ENCODE results near the gene TUBG1.

DNA sequence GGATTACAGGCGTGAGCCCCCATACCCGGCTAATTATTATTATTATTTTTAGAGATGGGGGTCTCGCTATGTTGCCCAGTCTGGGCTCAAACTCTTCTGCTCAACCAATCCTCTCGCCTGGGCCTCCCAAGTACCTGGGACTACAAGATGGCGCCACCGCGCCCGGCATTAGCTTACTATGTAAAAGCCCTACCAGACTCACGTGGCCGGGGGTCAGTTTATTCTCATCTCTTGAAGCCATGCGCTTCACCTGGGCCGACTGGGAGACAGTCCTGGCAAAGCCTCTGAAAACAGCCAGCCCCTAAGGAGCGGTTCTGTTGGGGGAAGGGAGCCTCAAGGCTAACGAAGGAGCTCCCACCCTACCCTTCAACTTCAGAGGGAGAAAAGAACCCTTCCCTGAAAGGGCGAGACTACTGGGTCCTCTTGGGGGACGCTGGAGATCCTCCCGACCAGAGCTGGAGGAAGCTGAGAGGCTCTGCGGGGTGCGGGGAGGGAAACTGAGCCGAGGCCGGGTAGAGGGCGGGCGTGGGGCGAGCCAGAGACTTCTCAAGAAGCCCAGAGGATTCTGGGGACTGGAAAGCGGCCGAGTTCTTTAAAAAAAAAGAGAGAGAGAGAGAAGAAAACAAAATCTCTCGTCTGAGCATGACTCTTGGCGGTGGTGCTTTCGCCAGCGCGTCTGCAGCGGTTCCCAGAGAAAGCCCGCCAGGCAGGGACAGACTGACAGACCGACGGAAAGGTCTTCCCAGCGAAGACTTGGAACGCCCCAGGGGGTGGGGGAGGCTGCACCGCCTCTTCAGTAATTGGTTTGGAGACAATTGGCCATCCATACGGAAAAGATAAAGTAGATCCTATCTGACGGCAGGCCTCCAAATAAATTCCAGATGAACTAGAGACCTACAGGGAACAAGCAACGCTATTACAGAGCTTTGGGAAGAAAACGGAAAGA is 44.0 kb downstream of the TUBG1 start:
- TF ChIP-seq, protein P1, sequence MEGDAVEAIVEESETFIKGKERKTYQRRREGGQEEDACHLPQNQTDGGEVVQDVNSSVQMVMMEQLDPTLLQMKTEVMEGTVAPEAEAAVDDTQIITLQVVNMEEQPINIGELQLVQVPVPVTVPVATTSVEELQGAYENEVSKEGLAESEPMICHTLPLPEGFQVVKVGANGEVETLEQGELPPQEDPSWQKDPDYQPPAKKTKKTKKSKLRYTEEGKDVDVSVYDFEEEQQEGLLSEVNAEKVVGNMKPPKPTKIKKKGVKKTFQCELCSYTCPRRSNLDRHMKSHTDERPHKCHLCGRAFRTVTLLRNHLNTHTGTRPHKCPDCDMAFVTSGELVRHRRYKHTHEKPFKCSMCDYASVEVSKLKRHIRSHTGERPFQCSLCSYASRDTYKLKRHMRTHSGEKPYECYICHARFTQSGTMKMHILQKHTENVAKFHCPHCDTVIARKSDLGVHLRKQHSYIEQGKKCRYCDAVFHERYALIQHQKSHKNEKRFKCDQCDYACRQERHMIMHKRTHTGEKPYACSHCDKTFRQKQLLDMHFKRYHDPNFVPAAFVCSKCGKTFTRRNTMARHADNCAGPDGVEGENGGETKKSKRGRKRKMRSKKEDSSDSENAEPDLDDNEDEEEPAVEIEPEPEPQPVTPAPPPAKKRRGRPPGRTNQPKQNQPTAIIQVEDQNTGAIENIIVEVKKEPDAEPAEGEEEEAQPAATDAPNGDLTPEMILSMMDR (IDR thresholded peaks at IDR 0.05): no peak
- no peak for TF ChIP-seq POLR2A (IDR thresholded peaks at IDR 0.05)
- no peak for TF ChIP-seq EP300 (IDR thresholded peaks at IDR 0.05)

Measured in upper lobe of left lung (tissue), 4 donors.